HS-27A (cell line): ENCODE results near the gene PSMC1.
"Not testable (repeated sequence)": the region's sequence is repeated elsewhere in the genome, so short reads cannot be mapped to it uniquely, and the experiment has no call there.

Source experiments
- DNase-seq: peaks from one replicate; pipeline ENCODE4 v3.0.0-alpha.2; 2012; ENCODE audit warnings: low read depth, missing footprints

The PSMC1 gene

GRCh38 chr14:90256354-90257131 is at the start of gene PSMC1:
PSMC1 (plus strand) TSS chr14:90256553; CDS start chr14:90256598, 45 bp downstream.
- DNase-seq = peak; percentile 77

- DNase-seq = no peak
Observed at GRCh38 chr14:90213099-90213748, 43.1 kb upstream of the PSMC1 start.

GRCh38 chr14:90228478-90228877 is 27.9 kb upstream of the PSMC1 start:
- no peak for DNase-seq

- DNase-seq = not testable (repeated sequence)
Observed at GRCh38 chr14:90229942-90230341, 26.4 kb upstream of the PSMC1 start.

- peak; percentile 38 for DNase-seq
Observed at GRCh38 chr14:90235179-90235976, 21.0 kb upstream of the PSMC1 start.

GRCh38 chr14:90239139-90239538 is 17.2 kb upstream of the PSMC1 start:
- no peak for DNase-seq

- no peak for DNase-seq
Observed at GRCh38 chr14:90242444-90242843, 13.9 kb upstream of the PSMC1 start.

- DNase-seq = no peak
Observed at GRCh38 chr14:90246936-90247335, 9.4 kb upstream of the PSMC1 start.

- DNase-seq = not testable (repeated sequence)
Observed at GRCh38 chr14:90247441-90247840, 8.9 kb upstream of the PSMC1 start.

- no peak for DNase-seq
Observed at GRCh38 chr14:90248594-90248993, 7.8 kb upstream of the PSMC1 start.

- no peak for DNase-seq
Observed at GRCh38 chr14:90253826-90254225, 2.5 kb upstream of the PSMC1 start.

- DNase-seq = no peak
Observed at GRCh38 chr14:90255871-90256270, 482 bp upstream of the PSMC1 start.

- DNase-seq = no peak
Observed at GRCh38 chr14:90263748-90264449, 7.5 kb downstream of the PSMC1 start.

GRCh38 chr14:90266441-90267154 is 10.2 kb downstream of the PSMC1 start:
- no peak for DNase-seq

GRCh38 chr14:90268420-90268819 is 12.1 kb downstream of the PSMC1 start:
- DNase-seq = no peak

- DNase-seq = no peak
Observed at GRCh38 chr14:90272523-90272922, 16.2 kb downstream of the PSMC1 start.

- DNase-seq = no peak
Observed at GRCh38 chr14:90273532-90273931, 17.2 kb downstream of the PSMC1 start.

- DNase-seq = no peak
Observed at GRCh38 chr14:90274019-90274418, 17.7 kb downstream of the PSMC1 start.

- DNase-seq = no peak
Observed at GRCh38 chr14:90274808-90275457, 18.6 kb downstream of the PSMC1 start.

- no peak for DNase-seq
Observed at GRCh38 chr14:90275458-90275814, 19.1 kb downstream of the PSMC1 start.

GRCh38 chr14:90275820-90276219 is 19.5 kb downstream of the PSMC1 start:
- no peak for DNase-seq
